Transverse colon (tissue), 4 donors: Measurements from ENCODE around the gene PRKCQ.

ENCODE experiments used
- CTCF ChIP-seq, 5 experiments: fragments of 200-600 bp in 3 of 5; fragments of 450-650 bp in 2 of 5; sonication (generic) in 3 of 5; IDR thresholded peaks; 1 replicate in 2 of 5; 2 replicates in 3 of 5; pipeline ENCODE4 v1.5.1; 2016 to 2017; ENCODE audit warnings: antibody characterized with exemption in 5 of 5, inconsistent platforms in 3 of 5, mild to moderate bottlenecking in 2 of 5, moderate library complexity in 1 of 5
- POLR2A ChIP-seq: fragments of 450-650 bp; IDR thresholded peaks from one replicate; pipeline ENCODE4 v1.6.1; 2016; ENCODE audit warnings: antibody characterized with exemption, mild to moderate bottlenecking, moderate library complexity
- POLR2AphosphoS5 ChIP-seq, 3 donors: sonication (generic); formaldehyde crosslinking; IDR thresholded peaks; one replicate each; pipeline ENCODE4 v1.6.1; 2016; ENCODE audit warnings: antibody characterized with exemption in 3 of 3

DNA sequence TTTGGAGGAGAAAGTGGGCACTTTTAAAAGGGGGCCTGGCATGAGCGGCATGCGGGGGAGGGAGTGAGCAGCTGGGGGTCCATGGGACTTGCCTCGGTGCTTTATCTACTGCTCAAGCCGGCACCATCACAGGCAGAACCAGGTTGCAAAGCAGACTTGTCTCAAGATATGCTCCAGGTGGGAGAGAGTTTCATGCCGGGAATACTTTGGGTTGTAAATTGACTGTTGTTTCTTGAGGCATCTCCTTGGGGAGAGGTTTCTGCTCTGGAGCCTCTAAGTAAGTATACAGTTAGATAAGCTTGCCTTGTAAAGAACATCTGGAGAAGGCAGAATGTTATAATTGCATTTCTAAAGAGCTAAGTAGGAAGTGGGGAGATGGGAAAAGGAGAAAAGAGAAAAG lies 42.8 kb upstream of the PRKCQ start:
- TF ChIP-seq POLR2A (no peak), CTCF (IDR thresholded peaks at IDR 0.05) (no peak), POLR2AphosphoS5 (IDR thresholded peaks at IDR 0.05) (no peak)
